Measurements from ENCODE around the gene ARID3A.

- no peak for TF ChIP-seq POLR2AphosphoS5 (IDR thresholded peaks at IDR 0.05; ENCODE audit: low read depth, low read length)
- TF ChIP-seq, protein P1, sequence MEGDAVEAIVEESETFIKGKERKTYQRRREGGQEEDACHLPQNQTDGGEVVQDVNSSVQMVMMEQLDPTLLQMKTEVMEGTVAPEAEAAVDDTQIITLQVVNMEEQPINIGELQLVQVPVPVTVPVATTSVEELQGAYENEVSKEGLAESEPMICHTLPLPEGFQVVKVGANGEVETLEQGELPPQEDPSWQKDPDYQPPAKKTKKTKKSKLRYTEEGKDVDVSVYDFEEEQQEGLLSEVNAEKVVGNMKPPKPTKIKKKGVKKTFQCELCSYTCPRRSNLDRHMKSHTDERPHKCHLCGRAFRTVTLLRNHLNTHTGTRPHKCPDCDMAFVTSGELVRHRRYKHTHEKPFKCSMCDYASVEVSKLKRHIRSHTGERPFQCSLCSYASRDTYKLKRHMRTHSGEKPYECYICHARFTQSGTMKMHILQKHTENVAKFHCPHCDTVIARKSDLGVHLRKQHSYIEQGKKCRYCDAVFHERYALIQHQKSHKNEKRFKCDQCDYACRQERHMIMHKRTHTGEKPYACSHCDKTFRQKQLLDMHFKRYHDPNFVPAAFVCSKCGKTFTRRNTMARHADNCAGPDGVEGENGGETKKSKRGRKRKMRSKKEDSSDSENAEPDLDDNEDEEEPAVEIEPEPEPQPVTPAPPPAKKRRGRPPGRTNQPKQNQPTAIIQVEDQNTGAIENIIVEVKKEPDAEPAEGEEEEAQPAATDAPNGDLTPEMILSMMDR (IDR thresholded peaks at IDR 0.05): no peak
- TF ChIP-seq REST (IDR thresholded peaks at IDR 0.05; ENCODE audit: insufficient read depth in 1 of 2, low read depth in 2 of 2, low read length in 1 of 2): no peak
- TF ChIP-seq SIN3A (IDR thresholded peaks at IDR 0.05; ENCODE audit: borderline replicate concordance, insufficient read depth, low read depth, low read length): no peak
- TF ChIP-seq TCF7L2 (IDR thresholded peaks at IDR 0.05; ENCODE audit: low read depth, low read length): no peak
These were observed 42.1 kb upstream of the ARID3A start for GRCh38 chr19:883661-884211.

Measured in Panc1 (cell line).